HUES6 (cell line): ENCODE data around the gene DNAH11.
"Not testable (repeated sequence)": the region's sequence is repeated elsewhere in the genome, so short reads cannot be mapped to it uniquely, and the experiment has no call there.

ENCODE experiments used
- H3K27ac ChIP-seq: 2 replicates; pipeline ENCODE4 v1.7.0; 2013; ENCODE audit warnings: low read depth, mild to moderate bottlenecking, low read length, inconsistent platforms
- H3K27me3 ChIP-seq: 2 replicates; pipeline ENCODE4 v1.6.1; 2013; ENCODE audit warnings: low read length; ENCODE audit not compliant: control insufficient read depth, insufficient read depth
- H3K36me3 ChIP-seq: 2 replicates; pipeline ENCODE4 v1.6.1; 2013; ENCODE audit warnings: low read length; ENCODE audit not compliant: control insufficient read depth, insufficient read depth
- H3K4me1 ChIP-seq: 2 replicates; pipeline ENCODE4 v1.6.1; 2013; ENCODE audit warnings: low read length; ENCODE audit not compliant: control insufficient read depth, insufficient read depth
- H3K4me3 ChIP-seq: 2 replicates; pipeline ENCODE4 v1.5.1; 2013; ENCODE audit warnings: low read depth, low read length
- H3K9ac ChIP-seq: one replicate; pipeline ENCODE4 v1.6.1; 2013; ENCODE audit warnings: mild to moderate bottlenecking, low read length
- H3K9me3 ChIP-seq: 2 replicates; pipeline ENCODE4 v1.6.1; 2013; ENCODE audit warnings: low read depth, low read length; ENCODE audit not compliant: control insufficient read depth, insufficient read depth

The DNAH11 gene

DNA sequence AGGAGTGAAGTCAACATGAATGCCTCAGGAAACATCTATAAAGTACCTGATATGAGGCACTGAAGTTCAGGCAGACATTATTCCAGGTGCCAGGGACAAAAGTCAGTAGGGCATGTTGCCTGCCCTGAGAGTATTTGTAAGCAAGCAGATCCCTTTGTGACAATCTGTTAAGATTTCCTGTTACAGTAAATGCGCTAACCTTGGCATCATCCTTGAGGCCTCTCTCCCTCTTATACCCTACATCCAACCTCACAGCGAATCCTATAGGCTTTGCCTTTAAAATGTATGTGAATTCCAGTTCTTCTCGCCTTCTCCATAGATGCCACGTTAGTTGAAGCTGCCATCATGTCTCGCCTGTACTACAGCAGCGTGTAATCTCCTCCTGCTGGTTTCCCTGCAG lies 165.3 kb downstream of the DNAH11 start:
- Histone ChIP-seq H3K4me1 (no peaks in the 10 kb centered on the region; the same call in 1 of the 2 replicates), H3K27me3 (no peaks in the 10 kb centered on the region), H3K36me3 (no peaks in the 10 kb centered on the region), H3K27ac (no peak overlapping the region), H3K4me3 (no peak overlapping the region), H3K9ac (no peak overlapping the region), H3K9me3 (no peaks in the 10 kb centered on the region)

- Histone ChIP-seq H3K36me3 (no peaks in the 10 kb centered on the region), H3K4me1 (no peaks in the 10 kb centered on the region), H3K27me3 (no peaks in the 10 kb centered on the region), H3K9me3 (no peaks in the 10 kb centered on the region), H3K4me3 (no peak overlapping the region), H3K27ac (no peak overlapping the region), H3K9ac (no peak overlapping the region)
Measured at GRCh38 chr7:21717323-21717722, 174.5 kb downstream of the DNAH11 start.

GRCh38 chr7:21718391-21718790 lies 175.6 kb downstream of the DNAH11 start:
- Histone ChIP-seq H3K27ac (no peak overlapping the region), H3K27me3 (no peaks in the 10 kb centered on the region), H3K9me3 (no peaks in the 10 kb centered on the region), H3K4me3 (no peak overlapping the region), H3K4me1 (no peaks in the 10 kb centered on the region), H3K36me3 (no peaks in the 10 kb centered on the region), H3K9ac (no peak overlapping the region)

DNA sequence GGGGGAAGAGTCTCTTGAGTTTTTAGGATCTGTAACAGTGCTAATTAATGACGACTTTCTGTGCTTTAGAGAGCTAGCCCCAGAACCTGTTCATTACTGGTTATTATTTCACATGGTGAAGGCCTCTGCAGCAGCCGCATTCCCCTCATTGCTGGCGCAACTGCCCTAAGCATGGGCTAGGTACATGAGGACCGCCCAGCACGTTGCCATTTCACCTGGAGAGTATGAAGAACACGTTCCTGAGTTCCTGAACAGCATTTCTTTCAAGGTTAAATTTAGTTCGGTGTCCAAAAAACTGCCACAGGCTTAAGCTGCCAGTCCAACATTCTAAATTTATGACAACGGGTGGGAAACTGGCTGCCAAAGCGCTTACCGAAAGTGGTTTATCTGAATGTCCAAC lies 177.0 kb downstream of the DNAH11 start:
- no peaks in the 10 kb centered on the region for H3K4me1 ChIP-seq
- H3K36me3 ChIP-seq, result no peaks in the 10 kb centered on the region
- no peak overlapping the region for H3K9ac ChIP-seq
- no peaks in the 10 kb centered on the region for H3K9me3 ChIP-seq
- no peaks in the 10 kb centered on the region for H3K27me3 ChIP-seq
- no peak overlapping the region for H3K27ac ChIP-seq
- no peak overlapping the region for H3K4me3 ChIP-seq

DNA sequence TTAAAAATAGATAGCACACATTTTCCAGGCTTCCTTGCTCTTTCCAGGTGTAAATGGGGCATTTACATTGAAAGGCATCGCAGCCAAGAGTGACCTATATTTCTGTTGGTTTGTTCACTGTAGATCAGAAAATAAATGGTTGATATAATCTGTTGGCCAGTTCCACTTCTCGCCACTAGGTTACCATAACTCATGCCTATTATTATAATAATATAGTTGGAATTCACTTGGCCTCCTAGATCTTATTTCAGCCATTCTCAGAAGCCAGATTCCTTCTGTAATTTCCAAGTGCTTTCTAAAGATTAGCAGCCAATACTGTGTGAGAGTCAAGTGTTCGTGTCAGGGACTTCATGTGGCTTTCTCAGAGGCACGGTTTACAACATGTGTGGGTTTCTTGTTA lies 179.5 kb downstream of the DNAH11 start:
- H3K4me3 ChIP-seq, result no peak overlapping the region
- no peaks in the 10 kb centered on the region for H3K27me3 ChIP-seq
- no peaks in the 10 kb centered on the region for H3K9me3 ChIP-seq
- no peak overlapping the region for H3K27ac ChIP-seq
- no peaks in the 10 kb centered on the region for H3K36me3 ChIP-seq
- H3K9ac ChIP-seq, result no peak overlapping the region
- no peaks in the 10 kb centered on the region for H3K4me1 ChIP-seq

DNA sequence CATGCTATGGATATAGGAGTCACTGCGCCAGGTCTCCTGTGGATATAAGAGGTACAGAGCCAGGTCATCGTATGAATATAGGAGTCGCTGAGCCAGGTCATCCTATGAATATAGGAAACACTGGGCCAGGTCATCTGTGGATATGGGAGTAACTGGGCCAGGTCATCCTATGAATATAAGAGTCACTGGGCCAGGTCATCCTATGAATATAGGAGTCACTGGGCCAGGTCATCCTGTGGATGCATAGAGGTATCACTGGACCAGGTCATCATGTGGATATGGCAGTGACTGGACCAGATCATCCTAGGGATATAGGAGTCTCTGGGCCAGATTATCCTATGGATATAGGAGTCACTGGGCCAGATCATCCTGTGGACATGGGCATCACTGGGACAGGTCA lies 181.7 kb downstream of the DNAH11 start:
- no peaks in the 10 kb centered on the region for H3K27me3 ChIP-seq
- no peak overlapping the region for H3K27ac ChIP-seq
- H3K4me1 ChIP-seq, result no peaks in the 10 kb centered on the region
- no peak overlapping the region for H3K9ac ChIP-seq
- no peaks in the 10 kb centered on the region for H3K36me3 ChIP-seq
- H3K4me3 ChIP-seq, result no peak overlapping the region
- H3K9me3 ChIP-seq, result no peaks in the 10 kb centered on the region

DNA sequence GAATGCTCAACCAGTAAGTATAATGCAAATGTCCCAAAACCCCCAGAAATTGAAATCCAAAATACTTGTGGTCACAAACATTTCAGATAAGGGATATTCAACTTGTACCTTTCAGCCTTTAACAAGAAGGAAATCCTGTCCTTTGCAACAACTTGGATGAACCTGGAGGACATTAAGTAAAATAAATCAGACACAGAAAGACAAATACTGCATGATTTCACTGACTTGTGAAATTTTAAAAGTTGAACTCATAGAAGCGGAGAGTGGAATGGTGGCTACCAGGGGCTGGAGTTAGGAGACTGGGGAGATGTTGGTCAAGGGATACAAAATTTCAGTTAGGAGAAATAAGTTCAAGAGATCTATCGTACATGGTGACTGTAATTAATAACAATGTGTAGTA lies 187.6 kb downstream of the DNAH11 start:
- H3K9ac ChIP-seq, result no peak overlapping the region
- no peak overlapping the region for H3K4me3 ChIP-seq
- no peaks in the 10 kb centered on the region for H3K36me3 ChIP-seq
- H3K27ac ChIP-seq, result no peak overlapping the region
- H3K27me3 ChIP-seq, result no peaks in the 10 kb centered on the region
- H3K9me3 ChIP-seq, result no peaks in the 10 kb centered on the region
- H3K4me1 ChIP-seq, result no peaks in the 10 kb centered on the region

GRCh38 chr7:21731977-21732376 lies 189.1 kb downstream of the DNAH11 start:
- H3K27ac ChIP-seq, result no peak overlapping the region

GRCh38 chr7:21732956-21733355 lies 190.1 kb downstream of the DNAH11 start:
- H3K9ac ChIP-seq, H3K4me3 ChIP-seq, H3K36me3 ChIP-seq, H3K4me1 ChIP-seq, H3K27me3 ChIP-seq, H3K9me3 ChIP-seq, H3K27ac ChIP-seq: not testable (repeated sequence)

More at GRCh38 chr7:21731977-21732376, 189.1 kb downstream of the DNAH11 start:
- Histone ChIP-seq H3K4me1 (no peaks in the 10 kb centered on the region), H3K9me3 (no peaks in the 10 kb centered on the region), H3K9ac (no peak overlapping the region), H3K4me3 (no peak overlapping the region), H3K36me3 (no peaks in the 10 kb centered on the region), H3K27me3 (no peaks in the 10 kb centered on the region)

GRCh38 chr7:21733837-21734236 lies 191.0 kb downstream of the DNAH11 start:
- no peaks in the 10 kb centered on the region for H3K9me3 ChIP-seq
- H3K36me3 ChIP-seq, result no peaks in the 10 kb centered on the region

DNA sequence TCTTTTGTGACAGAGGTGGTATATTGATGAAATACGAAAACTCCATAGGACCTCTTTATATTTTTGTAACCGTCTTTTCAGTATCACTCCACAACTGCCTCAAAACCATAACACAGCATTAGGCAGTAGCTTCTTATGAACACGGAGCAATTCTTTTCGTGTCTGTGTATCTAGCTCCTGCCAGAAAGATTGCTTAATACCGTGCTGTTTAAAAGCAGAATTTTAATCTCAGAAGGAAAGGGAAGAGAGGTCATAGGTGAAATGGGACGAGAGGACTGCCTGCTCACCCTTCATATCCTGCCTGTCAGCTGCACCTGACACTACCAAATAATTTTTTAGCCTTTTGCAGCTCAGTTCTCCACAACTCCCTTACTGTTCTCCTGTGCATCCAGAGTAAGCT lies 200.7 kb downstream of the DNAH11 start:
- Histone ChIP-seq H3K4me3 (no peak overlapping the region), H3K9ac (no peak overlapping the region), H3K4me1 (no peaks in the 10 kb centered on the region), H3K27ac (no peak overlapping the region), H3K9me3 (no peaks in the 10 kb centered on the region), H3K27me3 (no peaks in the 10 kb centered on the region), H3K36me3 (no peaks in the 10 kb centered on the region)

More at GRCh38 chr7:21733837-21734236, 191.0 kb downstream of the DNAH11 start:
- Histone ChIP-seq H3K27ac (no peak overlapping the region), H3K4me1 (no peaks in the 10 kb centered on the region), H3K9ac (no peak overlapping the region), H3K4me3 (no peak overlapping the region), H3K27me3 (no peaks in the 10 kb centered on the region)

GRCh38 chr7:21746949-21747348 lies 204.1 kb downstream of the DNAH11 start:
- Histone ChIP-seq H3K27ac (no peak overlapping the region), H3K4me3 (no peak overlapping the region), H3K9ac (no peak overlapping the region), H3K9me3 (no peaks in the 10 kb centered on the region), H3K4me1 (no peaks in the 10 kb centered on the region; the same call in 1 of the 2 replicates), H3K27me3 (no peaks in the 10 kb centered on the region), H3K36me3 (no peaks in the 10 kb centered on the region)
